SKM-1 treated with dmso at 0.1 percent for 144 hours (cell line): ENCODE data around the gene XPNPEP2.
"Not testable (repeated sequence)": the region's sequence is repeated elsewhere in the genome, so short reads cannot be mapped to it uniquely, and the experiment has no call there.

ENCODE experiments used
- DNase-seq: peaks from one replicate; lab custom pipeline; 2025; ENCODE audit not compliant: unreplicated experiment; lab: John Stamatoyannopoulos, UW

The XPNPEP2 gene

GRCh38 chrX:129719931-129720530 is 18.7 kb upstream of the XPNPEP2 start:
- no peak for DNase-seq

DNA sequence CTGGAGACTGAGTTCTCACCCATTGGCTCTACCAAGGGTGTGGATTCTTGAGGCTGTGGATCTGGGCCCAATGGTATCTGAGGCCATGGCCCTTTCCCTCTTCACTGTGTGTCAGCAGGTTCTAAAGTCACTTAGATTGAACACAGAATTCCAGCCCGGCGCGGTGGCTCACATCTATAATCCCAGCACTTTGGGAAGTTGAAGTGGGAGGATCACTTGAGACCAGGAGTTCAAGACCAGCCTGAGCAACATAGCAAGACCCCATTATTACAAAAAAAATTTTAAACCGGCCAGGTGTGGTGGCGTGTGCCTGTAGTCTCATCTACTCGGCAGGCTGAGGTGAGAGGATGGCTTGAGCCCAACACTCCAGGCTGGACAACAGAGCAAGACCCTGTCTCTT is 18.0 kb upstream of the XPNPEP2 start:
- no peak for DNase-seq

DNA sequence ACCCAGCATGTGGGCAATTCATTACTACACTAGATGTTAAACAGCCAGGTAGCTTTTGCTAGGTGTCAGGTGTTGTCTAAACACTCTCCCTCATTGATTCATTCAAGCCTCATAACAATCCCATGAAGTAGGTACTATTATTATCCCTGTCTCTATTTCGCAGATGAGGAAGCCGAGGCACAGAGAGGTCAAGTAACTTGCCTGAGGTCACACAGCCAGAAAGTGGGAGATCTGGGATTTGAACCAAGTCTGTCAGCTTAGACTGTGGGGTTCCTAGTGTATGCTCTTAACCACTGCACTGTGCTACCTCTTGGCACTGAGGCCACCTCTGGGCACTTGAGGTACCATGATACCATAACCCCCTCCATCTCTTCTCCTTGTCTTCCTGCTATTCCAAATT is 17.4 kb upstream of the XPNPEP2 start:
- DNase-seq = no peak

- DNase-seq = no peak
These were observed 16.9 kb upstream of the XPNPEP2 start for GRCh38 chrX:129721870-129722269.

DNA sequence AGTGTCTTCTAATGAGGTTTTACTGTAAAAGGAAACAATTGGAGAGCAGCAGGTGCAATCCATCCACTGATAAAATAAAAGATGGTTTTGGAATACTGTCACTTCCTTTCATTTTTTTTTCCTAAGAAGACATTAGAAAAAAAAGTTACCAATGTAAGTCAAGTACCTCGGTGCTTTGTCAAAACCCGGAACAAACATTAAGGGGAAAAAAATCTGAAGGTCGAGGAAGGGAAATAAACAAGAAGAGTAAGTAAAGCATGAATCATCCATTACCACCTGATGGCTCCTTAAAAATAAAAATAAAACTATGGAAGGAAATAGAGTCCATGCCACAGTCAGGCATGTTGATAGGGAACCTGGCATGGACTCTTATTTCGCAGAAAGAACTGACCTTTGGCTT is 15.3 kb upstream of the XPNPEP2 start:
- no peak for DNase-seq

GRCh38 chrX:129724754-129725153 is 14.0 kb upstream of the XPNPEP2 start:
- DNase-seq = no peak

GRCh38 chrX:129726307-129727111 is 12.3 kb upstream of the XPNPEP2 start:
- no peak for DNase-seq

GRCh38 chrX:129728061-129728460 is 10.7 kb upstream of the XPNPEP2 start:
- DNase-seq = no peak

- DNase-seq = peak; percentile 60
These were observed 7.6 kb upstream of the XPNPEP2 start for GRCh38 chrX:129731228-129731627.

DNA sequence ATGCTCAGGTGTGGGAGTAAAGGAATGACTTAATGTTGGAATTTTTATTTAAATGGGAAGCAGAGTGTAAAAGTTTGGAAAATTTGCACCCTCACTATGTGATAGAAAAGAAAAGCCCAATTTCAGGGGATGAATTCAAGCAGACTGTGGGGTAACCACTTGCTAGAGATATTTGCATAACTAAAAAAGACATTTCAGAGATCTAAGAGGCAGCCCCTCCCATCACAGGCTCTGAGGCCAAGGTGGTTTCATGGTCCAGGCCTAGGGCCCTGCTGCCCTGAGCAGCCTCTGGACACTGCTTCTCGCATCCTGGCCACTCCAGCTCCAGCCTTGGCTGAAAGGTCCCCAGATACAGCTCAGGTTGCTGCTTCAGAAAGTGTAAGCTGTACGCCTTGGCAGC is 5.9 kb upstream of the XPNPEP2 start:
- DNase-seq = no peak

GRCh38 chrX:129733335-129733734 is 5.4 kb upstream of the XPNPEP2 start:
- no peak for DNase-seq

GRCh38 chrX:129736491-129736890 is 2.3 kb upstream of the XPNPEP2 start:
- no peak for DNase-seq

- no peak for DNase-seq
These were observed 863 bp upstream of the XPNPEP2 start for GRCh38 chrX:129737916-129738315.

DNA sequence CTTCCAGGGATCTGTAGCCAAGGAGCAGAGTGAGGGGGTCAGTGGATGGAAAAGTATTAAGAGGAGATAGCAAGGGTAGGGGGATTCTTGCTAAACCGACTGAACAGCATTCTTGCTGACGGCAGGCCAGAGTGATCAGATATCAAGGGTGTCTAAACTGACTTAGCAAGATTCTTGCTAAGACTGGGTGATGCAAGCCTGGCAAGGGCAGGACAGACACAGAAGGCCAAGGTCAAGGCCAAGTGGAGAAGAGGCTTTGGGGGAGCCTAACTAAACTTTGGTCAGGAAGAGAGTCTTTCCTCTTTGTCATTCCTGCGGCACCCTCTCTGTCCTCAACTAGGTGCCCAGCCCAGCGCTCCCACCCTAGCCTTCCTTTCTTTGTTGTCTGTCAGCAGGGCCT is 799 bp downstream of the XPNPEP2 start:
- no peak for DNase-seq

- no peak for DNase-seq
These were observed 3.3 kb downstream of the XPNPEP2 start for GRCh38 chrX:129741880-129742758.

DNA sequence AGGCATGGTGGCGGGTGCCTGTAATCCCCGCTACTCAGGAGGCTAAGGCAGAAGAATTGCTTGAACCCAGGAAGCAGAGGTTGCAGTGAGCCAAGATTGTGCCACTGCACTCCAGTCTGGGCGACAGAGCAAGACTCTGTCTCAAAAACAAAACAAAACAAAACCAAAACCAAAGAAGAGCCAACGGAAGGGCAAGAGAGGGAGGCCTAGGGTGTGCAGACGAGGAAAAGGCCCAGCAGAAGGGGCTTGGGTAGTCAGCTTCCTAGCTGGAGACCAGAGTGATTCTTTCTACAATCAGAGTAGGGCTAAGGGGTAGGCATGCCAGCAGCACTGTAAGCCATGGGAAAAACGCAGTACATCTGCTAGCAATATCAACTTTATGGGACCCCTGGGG is 4.0 kb downstream of the XPNPEP2 start:
- not testable (repeated sequence) for DNase-seq

DNA sequence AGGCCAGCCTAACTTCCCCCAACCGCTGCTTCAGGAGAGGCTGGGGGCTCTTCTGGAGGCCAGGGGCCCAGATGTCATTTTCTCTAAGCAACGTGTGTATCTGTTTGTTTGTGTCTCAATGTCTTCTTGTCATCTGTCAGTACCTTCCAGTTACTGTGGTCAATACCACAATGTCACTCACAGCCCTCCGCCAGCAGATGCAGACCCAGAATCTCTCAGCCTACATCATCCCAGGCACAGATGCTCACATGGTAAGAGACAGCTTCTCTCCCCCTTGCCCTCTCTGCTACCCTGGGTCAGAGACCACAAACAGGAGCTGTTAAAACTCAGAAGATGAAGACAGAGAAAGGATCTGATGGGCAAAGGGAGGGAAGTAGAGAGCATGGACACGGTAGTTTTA is 5.0 kb downstream of the XPNPEP2 start:
- DNase-seq = no peak

DNA sequence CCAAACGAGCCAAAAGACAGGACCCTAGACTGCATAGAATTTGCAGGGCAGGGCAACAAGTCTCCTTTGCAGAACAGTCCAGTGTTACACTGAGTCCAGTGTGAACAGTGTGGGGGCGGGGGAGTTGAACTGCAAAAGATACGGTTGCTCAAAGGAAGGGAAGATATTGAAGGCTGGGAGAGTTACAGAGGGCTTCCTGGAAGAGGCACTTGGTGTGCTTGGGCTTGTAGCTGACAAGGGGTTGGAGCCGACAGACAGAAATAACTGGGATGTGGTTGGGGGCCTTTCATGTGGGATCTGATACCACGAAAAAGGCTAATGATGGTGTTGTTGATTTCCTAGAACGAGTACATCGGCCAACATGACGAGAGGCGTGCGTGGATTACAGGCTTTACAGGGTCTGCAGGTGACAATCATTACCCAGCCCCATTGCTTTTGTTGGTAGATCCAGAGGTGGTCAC is 6.1 kb downstream of the XPNPEP2 start:
- no peak for DNase-seq

DNA sequence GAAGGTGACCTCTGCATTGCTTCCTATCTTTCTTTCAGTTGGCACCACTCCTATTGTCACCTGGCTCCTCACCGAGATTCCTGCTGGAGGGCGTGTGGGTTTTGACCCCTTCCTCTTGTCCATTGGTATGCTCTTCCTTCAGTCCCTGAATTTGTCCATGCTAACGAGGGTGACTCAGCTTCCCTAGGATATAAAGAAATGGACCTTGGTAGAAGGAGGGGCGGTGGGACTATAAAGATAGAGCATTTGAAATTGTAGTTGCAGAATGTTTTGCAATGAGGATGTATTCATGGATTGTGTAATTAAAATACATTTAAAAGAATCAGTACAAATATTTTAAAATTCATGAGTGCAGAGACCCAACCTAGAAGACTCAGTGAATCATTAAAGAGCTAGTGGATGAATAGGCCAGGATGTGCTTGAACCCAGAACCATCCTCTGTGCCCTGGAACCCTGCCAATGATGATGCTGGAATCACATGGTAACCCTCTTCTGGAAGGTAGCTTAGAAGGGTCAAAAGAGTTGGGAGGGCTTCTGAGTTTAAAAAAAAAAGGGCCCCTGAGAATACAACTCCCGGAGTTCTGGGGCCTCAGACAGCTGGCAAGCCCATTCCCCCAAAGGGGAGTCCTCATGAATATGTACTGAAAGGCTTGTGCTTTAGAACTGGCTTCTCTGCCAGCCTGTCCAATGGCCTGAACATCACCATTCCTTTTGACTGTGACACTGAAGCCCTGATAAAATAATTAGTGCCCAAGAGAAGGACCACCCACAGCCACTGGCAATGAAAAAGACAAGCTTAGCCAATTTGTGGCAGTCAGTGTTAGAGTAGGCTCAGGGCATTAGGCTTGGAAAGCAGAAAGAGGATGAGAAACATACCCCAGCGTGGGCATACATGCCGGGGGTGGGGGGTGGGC is 8.0 kb downstream of the XPNPEP2 start:
- DNase-seq = no peak

DNA sequence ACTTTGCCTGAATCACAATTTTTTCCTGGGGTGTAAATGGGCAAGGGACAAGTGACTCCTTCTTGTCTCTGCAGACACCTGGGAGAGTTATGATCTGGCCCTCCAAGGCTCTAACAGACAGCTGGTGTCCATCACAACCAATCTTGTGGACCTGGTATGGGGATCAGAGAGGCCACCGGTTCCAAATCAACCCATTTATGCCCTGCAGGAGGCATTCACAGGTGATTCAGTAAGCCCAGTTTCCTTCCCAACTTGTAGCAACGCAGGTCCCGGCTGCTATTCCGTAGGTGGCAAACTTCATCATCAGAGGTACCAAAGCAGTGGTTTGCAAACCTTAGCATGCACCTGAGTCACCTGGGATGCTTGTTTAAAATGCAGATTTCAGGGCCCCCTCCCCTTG is 8.8 kb downstream of the XPNPEP2 start:
- no peak for DNase-seq

DNA sequence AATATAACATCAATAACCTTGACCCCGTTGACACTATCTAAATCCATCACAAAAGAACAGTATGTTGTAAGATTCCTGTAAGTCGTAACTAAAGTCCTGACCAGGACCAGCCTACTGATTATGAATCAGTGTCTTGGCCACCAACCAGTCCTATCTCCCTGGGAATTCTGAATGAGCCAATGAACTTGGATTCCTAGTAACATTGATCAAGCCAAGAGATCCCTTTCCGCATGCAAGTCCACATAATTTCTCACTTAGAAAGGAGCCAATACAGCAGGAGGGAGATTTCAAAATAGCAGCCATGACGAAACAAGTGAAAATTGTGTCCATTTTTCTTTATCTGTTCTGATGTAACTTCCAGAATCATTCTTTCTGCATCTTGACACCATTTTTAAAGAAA is 9.5 kb downstream of the XPNPEP2 start:
- no peak for DNase-seq
